Measurements from ENCODE around the gene MASP1.

MASP1 gene

GRCh38 chr3:187238239-187238638 is 53.3 kb downstream of the MASP1 start:
- H4K20me1 ChIP-seq (ENCODE audit: insufficient read depth) = no peaks in the 10 kb centered on the region
- no peak overlapping the region for H3K9ac ChIP-seq
- no peaks in the 10 kb centered on the region for H3K27me3 ChIP-seq (ENCODE audit: insufficient read depth, low read depth)
- H3K79me2 ChIP-seq (ENCODE audit: insufficient read depth, low read depth) = no peaks in the 10 kb centered on the region
- no peaks in the 10 kb centered on the region for H3K36me3 ChIP-seq (ENCODE audit: insufficient read depth)
- no peak for TF ChIP-seq CTCF (conservative IDR thresholded peaks at IDR 0.05; ENCODE audit: low read depth, low read length)
- no peak overlapping the region for H3K4me3 ChIP-seq (IDR thresholded peaks at IDR 0.05; ENCODE audit: insufficient read depth, low read depth, low read length)
- no peak overlapping the region for H3K4me2 ChIP-seq
- no peak overlapping the region for H2AFZ ChIP-seq (ENCODE audit: low read depth)
- H3K27ac ChIP-seq = no peak overlapping the region
- no peaks in the 10 kb centered on the region for H3K4me1 ChIP-seq (ENCODE audit: low read depth, poor library complexity, severe bottlenecking)

- TF ChIP-seq CTCF (conservative IDR thresholded peaks at IDR 0.05; ENCODE audit: low read depth, low read length) = no peak
- Histone ChIP-seq H3K4me2 (no peak overlapping the region), H3K9ac (no peak overlapping the region), H4K20me1 (ENCODE audit: insufficient read depth) (no peaks in the 10 kb centered on the region), H3K4me3 (IDR thresholded peaks at IDR 0.05; ENCODE audit: insufficient read depth, low read depth, low read length) (no peak overlapping the region), H3K27ac (no peak overlapping the region), H3K27me3 (ENCODE audit: insufficient read depth, low read depth) (no peaks in the 10 kb centered on the region), H3K36me3 (ENCODE audit: insufficient read depth) (no peaks in the 10 kb centered on the region), H2AFZ (ENCODE audit: low read depth) (no peak overlapping the region), H3K79me2 (ENCODE audit: insufficient read depth, low read depth) (no peaks in the 10 kb centered on the region), H3K4me1 (ENCODE audit: low read depth, poor library complexity, severe bottlenecking) (no peaks in the 10 kb centered on the region)
These were observed 53.8 kb downstream of the MASP1 start for GRCh38 chr3:187237741-187238140.

GRCh38 chr3:187236962-187237361 is 54.6 kb downstream of the MASP1 start:
- no peaks in the 10 kb centered on the region for H3K79me2 ChIP-seq (ENCODE audit: insufficient read depth, low read depth)
- TF ChIP-seq CTCF (conservative IDR thresholded peaks at IDR 0.05; ENCODE audit: low read depth, low read length) = no peak
- H3K4me3 ChIP-seq (IDR thresholded peaks at IDR 0.05; ENCODE audit: insufficient read depth, low read depth, low read length) = no peak overlapping the region
- no peaks in the 10 kb centered on the region for H3K36me3 ChIP-seq (ENCODE audit: insufficient read depth)
- no peak overlapping the region for H3K27ac ChIP-seq
- no peaks in the 10 kb centered on the region for H3K27me3 ChIP-seq (ENCODE audit: insufficient read depth, low read depth)
- H3K4me1 ChIP-seq (ENCODE audit: low read depth, poor library complexity, severe bottlenecking) = no peaks in the 10 kb centered on the region
- H2AFZ ChIP-seq (ENCODE audit: low read depth) = no peak overlapping the region
- no peak overlapping the region for H3K4me2 ChIP-seq
- H4K20me1 ChIP-seq (ENCODE audit: insufficient read depth) = no peaks in the 10 kb centered on the region
- no peak overlapping the region for H3K9ac ChIP-seq

- H3K4me2 ChIP-seq = no peak overlapping the region
- no peak overlapping the region for H2AFZ ChIP-seq (ENCODE audit: low read depth)
- H3K9ac ChIP-seq = no peak overlapping the region
- no peaks in the 10 kb centered on the region for H3K27me3 ChIP-seq (ENCODE audit: insufficient read depth, low read depth)
- no peak overlapping the region for H3K4me3 ChIP-seq (IDR thresholded peaks at IDR 0.05; ENCODE audit: insufficient read depth, low read depth, low read length)
- H3K36me3 ChIP-seq (ENCODE audit: insufficient read depth) = no peaks in the 10 kb centered on the region
- no peak for TF ChIP-seq CTCF (conservative IDR thresholded peaks at IDR 0.05; ENCODE audit: low read depth, low read length)
- H3K4me1 ChIP-seq (ENCODE audit: low read depth, poor library complexity, severe bottlenecking) = no peaks in the 10 kb centered on the region
- H4K20me1 ChIP-seq (ENCODE audit: insufficient read depth) = no peaks in the 10 kb centered on the region
- no peaks in the 10 kb centered on the region for H3K79me2 ChIP-seq (ENCODE audit: insufficient read depth, low read depth)
- no peak overlapping the region for H3K27ac ChIP-seq
These were observed 61.5 kb downstream of the MASP1 start for GRCh38 chr3:187230011-187230410.

- H3K4me2 ChIP-seq = no peak overlapping the region
- no peaks in the 10 kb centered on the region for H4K20me1 ChIP-seq (ENCODE audit: insufficient read depth)
- H2AFZ ChIP-seq (ENCODE audit: low read depth) = no peak overlapping the region
- H3K27me3 ChIP-seq (ENCODE audit: insufficient read depth, low read depth) = no peaks in the 10 kb centered on the region
- H3K4me1 ChIP-seq (ENCODE audit: low read depth, poor library complexity, severe bottlenecking) = no peaks in the 10 kb centered on the region
- H3K79me2 ChIP-seq (ENCODE audit: insufficient read depth, low read depth) = no peaks in the 10 kb centered on the region
- no peaks in the 10 kb centered on the region for H3K36me3 ChIP-seq (ENCODE audit: insufficient read depth)
- no peak overlapping the region for H3K4me3 ChIP-seq (IDR thresholded peaks at IDR 0.05; ENCODE audit: insufficient read depth, low read depth, low read length)
- no peak overlapping the region for H3K9ac ChIP-seq
- TF ChIP-seq CTCF (conservative IDR thresholded peaks at IDR 0.05; ENCODE audit: low read depth, low read length) = no peak
- H3K27ac ChIP-seq = no peak overlapping the region
These were observed 62.8 kb downstream of the MASP1 start for GRCh38 chr3:187228740-187229139.

All from KMS-11 (cell line).